AG09319 (cell line): ENCODE measurements around the gene GGNBP2.

Source experiments
- DNase-seq: peaks from one replicate; pipeline ENCODE4 v3.0.0-alpha.2; 2010; ENCODE audit warnings: low read depth; ENCODE audit errors: extremely low read depth
- CTCF ChIP-seq: IDR thresholded peaks from 2 replicates; pipeline ENCODE4 v1.5.1; 2011; ENCODE audit warnings: low read depth, mild to moderate bottlenecking, inconsistent platforms, low read length, moderate library complexity

GGNBP2 gene

GRCh38 chr17:36533935-36534839 is 10.5 kb upstream of the GGNBP2 start:
- peak; percentile 47 for TF ChIP-seq CTCF
- no peak for DNase-seq

- peak; percentile 64 for DNase-seq
- peak; percentile 2; the same call in 1 of the 2 replicates for TF ChIP-seq CTCF
Measured at GRCh38 chr17:36534840-36535668, 9.7 kb upstream of the GGNBP2 start, which contains the start of the genes MYO19 and PIGW. TSS of gene MYO19 (minus strand) at chr17:36534868. CDS start at chr17:36532538, 2,330 bp downstream. TSS of gene PIGW (plus strand) at chr17:36534987. CDS start at chr17:36537102, 2,115 bp downstream.

GRCh38 chr17:36535669-36536081 is 9.0 kb upstream of the GGNBP2 start:
- TF ChIP-seq CTCF: no peak
- no peak for DNase-seq

- DNase-seq: no peak
- TF ChIP-seq CTCF: no peak
Measured at GRCh38 chr17:36540696-36541095, 4.0 kb upstream of the GGNBP2 start.

GRCh38 chr17:36542755-36543154 is 2.0 kb upstream of the GGNBP2 start:
- no peak for DNase-seq
- no peak for TF ChIP-seq CTCF

GRCh38 chr17:36544044-36544306 is 744 bp upstream of the GGNBP2 start:
- TF ChIP-seq CTCF: peak; percentile 10
- no peak for DNase-seq

GRCh38 chr17:36545077-36545464 is 352 bp downstream of the GGNBP2 start:
- no peak for TF ChIP-seq CTCF
- no peak for DNase-seq
